NCI-H2196 (cell line): ENCODE results near the gene ARMH4.

ENCODE experiments used
- DNase-seq: peaks from one replicate; lab custom pipeline; 2025; ENCODE audit not compliant: unreplicated experiment; lab: John Stamatoyannopoulos, UW

Gene ARMH4, protein sequence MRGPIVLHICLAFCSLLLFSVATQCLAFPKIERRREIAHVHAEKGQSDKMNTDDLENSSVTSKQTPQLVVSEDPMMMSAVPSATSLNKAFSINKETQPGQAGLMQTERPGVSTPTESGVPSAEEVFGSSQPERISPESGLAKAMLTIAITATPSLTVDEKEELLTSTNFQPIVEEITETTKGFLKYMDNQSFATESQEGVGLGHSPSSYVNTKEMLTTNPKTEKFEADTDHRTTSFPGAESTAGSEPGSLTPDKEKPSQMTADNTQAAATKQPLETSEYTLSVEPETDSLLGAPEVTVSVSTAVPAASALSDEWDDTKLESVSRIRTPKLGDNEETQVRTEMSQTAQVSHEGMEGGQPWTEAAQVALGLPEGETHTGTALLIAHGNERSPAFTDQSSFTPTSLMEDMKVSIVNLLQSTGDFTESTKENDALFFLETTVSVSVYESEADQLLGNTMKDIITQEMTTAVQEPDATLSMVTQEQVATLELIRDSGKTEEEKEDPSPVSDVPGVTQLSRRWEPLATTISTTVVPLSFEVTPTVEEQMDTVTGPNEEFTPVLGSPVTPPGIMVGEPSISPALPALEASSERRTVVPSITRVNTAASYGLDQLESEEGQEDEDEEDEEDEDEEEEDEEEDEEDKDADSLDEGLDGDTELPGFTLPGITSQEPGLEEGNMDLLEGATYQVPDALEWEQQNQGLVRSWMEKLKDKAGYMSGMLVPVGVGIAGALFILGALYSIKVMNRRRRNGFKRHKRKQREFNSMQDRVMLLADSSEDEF

DNA sequence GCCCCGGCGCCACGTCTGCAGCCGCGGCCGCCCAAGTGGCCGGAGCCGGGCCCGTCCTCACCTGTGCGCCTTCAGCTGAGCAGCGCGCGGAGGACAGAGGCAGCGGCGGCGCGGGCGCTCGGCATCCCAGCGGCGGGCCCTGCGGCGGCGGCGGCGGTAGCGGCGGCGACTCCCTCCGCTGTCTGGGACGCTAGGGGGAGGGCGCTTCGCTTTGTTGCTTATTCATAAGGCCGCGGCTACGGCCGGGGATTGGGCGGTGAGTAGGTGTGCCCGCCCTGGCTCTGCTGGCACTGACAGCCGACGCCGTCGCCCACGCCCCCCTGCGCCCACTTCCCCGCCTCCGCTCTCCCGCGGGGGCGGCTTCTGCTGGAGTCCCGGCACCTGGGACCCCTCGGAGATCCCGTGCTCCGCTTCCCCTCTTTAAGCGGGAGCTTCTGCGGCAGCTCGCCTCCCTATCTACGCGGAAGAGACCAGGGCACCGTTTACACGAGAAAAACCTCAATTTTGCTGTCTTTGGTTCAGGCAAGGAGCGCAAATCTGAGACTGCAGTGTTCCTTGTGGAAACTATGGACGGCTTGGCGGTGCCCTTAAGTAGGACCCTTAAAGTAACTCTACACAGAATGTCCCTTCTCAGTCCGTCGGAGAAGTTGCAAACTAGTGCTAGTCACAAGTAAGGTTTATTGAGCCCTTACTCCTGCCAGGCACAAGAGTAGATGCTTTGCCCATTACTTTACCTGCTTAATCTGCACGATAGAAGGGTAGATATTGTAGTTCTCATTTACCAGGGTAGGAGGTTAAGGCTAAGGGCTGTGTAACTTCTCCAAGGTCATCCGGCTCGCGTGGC lies at the start of gene ARMH4:
ARMH4 (minus strand) TSS at position 200 of the 844 bp plus-strand sequence. CDS start 12,855 bp downstream, outside the sequence.
- peak; percentile 67 for DNase-seq

DNA sequence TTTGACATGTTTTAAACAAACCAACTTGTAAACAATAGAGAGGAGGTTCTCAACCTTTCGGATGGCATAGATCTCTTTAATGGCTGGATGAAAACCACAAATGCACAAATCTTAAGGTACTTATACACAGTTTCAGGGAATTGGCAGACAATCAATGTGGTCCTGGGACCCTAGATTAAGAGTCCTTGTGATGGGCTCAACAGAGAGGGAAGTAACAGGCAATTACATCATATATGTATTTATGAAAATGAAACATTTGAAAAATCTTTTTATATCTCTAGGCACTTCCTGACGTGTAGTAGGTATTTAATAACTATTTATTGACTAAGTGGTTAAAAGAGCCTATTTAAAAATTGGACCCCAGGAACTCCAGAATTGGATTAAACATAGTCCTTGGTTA lies 48.8 kb upstream of the ARMH4 start:
- DNase-seq = no peak

DNA sequence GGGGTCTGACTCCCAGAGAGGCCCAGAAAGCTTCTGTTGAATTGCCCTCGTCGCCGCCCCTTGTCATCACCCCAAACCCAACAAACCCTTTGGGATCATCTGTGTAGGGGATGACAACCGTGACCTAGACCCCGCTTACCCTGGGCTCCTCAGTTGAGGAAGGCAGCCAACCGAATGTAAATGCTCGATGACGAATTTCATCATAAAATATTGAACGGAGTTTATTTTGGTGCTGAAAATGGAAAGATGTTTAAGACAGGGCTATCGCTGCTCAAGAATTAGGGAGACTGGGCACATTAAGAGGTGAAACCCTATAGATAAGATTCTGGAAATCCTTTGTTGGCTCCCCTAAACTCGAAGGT lies 48.4 kb upstream of the ARMH4 start:
- no peak for DNase-seq

DNA sequence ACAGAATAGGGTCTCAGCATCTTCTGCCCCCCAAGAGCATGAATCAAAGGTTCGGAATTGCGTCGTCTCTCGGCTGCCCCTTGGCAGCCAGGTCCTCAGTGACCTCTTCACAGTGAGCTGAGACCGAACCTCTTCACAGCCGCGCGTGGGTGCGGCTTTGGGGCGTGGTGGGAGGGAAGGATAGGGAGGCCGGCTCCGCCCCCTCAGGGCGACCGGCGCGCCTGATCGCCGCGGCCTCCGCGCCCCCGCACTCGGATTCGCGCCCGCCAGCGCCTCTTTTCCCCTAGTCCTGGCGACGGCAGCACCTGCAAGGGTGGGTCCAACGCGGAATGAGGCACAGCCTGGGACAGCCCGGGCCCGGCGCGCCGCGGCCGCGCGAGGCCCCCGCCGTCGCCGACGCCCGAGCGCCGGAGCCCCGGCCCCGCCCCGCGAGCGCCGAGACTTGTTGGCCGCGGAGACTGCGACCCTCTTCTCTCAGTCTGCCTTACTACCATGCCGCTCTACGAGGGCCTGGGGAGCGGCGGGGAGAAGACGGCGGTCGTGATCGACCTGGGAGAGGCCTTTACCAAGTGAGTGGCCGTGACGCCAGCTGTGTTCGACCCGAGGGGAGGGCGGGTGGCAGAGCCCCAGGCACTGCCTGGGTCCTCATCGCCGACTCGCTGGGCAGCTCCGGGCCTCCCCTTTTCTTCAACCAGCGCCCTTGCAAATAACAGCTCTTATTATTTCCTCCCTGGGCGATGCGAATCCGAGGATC lies 47.9 kb upstream of the ARMH4 start, which contains the start of gene ACTR10:
ACTR10 (plus strand) TSS at position 424 of the 754 bp plus-strand sequence; CDS start at position 493, 69 bp downstream.
- peak; percentile 74 for DNase-seq

DNA sequence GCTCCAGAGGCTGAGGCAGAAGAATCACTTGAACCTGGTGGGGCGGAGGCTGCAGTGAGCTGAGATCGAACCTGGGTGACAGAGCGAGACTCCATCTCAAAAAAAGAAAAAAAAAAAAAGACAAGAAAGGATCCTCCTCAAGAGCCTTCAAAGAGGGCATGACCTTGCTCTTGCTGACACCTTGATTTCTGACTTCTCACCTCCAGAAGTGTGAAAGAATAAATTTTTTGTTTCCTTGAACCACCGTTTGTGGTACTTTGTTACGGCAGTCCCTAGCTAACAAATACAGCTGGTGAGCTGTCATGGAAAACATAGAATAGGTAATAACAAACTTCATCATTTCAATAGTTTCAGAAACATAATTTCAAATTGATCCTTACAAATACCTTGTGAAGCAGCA lies 46.1 kb upstream of the ARMH4 start:
- DNase-seq = no peak

DNA sequence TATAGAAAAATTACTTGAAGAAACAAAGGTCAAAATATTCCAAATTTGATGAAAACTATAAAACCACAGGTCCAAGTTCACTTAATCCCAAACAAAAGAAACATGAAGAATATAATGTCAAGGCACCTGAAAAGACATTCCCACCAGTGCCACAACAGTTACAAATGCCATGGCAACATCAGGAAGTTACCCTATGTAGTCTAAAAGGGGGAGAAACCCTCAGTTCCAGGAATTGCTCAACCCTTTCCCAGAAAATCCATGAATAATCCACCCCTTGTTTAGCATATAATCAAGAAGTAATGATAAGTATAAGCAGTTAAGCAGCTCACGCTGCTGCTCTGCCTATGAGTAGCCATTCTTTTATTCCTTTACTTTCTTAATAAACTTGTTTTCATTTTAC lies 44.2 kb upstream of the ARMH4 start:
- no peak for DNase-seq

DNA sequence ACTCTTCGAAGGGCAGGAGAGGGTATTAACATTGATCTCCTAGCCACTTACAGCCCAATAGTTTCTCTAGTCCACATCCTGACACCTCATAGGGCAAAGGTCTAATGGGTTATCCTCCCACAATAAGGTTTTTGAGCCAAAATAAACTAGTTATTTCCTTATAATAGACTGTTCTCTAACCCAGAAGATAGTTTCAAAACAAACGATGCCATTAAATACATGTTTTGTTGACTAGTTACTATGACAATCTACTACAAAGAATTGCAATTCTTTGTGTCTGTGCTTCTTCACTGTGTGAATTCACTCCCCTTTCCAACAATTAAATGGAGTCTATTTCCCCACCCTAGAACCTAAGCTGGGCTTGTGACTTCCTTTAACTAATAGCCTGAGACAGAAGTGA lies 41.5 kb upstream of the ARMH4 start:
- DNase-seq = peak; percentile 9

DNA sequence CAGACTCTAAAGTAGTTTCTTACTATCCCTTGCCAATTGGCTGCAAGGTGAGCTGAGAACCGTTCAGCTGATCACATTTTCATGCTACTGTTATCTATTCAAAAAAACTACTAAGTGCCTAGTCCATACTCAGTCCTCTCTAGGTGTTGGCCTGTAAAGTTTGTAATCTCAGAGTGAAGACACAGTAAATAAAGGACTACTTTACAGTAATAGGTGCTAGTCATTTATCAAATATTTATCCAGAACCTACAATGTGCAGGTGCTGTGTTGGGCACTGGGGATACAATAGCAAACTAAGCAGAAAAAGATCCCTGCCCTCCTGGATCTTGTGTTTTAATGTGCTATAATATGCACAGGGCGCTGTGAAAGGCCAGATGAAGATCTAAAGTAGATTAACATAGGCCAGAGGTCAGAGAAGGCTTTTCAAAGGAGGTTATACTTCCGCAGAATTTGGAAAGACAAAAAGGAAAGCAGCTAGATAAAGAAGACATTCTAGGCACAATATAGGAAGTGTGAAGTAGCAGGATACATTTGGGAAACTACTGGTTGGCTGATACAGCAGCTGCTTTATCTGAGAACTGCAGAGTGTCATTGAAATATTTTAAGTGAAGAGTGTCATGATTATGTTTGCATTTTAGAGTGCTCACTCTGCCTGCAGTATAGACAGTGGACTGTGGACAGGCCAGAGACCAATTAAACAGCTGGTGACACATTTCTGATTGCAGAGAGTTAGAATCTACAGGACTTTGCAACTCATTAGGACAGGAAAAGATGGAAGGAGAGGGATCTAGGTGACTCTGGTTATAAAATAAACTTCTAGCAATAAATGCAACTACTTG lies 40.0 kb upstream of the ARMH4 start:
- no peak for DNase-seq

DNA sequence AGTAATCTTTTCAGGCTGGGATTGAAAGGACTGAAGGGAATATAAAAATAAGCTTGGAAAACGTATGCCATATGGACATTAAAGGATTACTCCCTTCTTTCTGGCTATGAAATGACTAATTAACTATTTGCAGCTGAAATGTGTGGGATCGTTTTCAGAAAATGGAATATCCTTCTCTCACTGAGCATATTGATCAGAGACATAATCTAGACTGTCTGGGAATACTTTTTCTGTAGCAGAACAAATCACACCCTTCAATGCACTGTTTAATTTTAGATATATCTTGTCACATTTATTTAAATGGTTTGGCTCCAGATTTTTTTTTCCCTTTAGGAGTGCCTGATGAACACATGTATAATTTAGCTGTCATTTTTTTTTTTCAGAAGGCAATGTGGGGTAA lies 37.2 kb upstream of the ARMH4 start:
- DNase-seq = no peak

DNA sequence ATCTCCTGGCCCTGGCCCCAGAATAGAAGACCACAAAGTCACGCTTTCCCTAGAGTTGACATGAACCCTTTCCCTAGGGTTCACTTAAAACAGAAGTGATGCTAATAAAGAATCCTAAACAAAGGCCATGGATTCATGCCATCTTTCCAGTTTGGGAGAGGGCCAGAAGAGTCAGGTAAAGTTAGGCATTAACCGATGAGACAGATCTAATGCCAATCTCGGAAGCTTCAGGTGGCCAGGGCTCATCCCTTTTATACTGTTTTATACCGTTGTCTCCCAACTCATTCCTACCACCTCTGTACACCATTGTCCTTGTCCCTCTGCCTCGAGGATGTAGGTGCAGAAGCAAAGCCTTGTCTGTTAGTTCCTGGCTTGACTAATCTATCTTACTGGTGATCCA lies 25.1 kb upstream of the ARMH4 start:
- DNase-seq = no peak

DNA sequence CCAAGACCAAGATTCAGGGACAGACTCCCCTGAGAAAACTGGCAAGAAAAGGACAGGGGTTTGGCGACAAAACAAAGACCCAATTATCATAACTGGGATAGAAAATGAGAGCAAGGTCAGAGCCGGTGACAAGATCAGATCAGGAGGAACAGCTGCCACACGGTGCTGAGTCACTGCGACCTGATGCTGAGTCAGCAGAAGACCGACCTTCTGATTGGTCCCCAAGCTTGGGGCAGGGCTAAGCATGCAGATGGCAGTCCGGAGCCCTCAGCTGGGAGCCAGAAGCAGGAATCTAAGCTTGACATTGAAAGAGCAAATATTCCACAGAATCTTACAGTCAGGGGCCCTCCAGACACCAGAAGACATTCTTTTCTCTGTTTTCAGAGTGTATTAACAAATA lies 19.1 kb upstream of the ARMH4 start:
- peak; percentile 89 for DNase-seq

DNA sequence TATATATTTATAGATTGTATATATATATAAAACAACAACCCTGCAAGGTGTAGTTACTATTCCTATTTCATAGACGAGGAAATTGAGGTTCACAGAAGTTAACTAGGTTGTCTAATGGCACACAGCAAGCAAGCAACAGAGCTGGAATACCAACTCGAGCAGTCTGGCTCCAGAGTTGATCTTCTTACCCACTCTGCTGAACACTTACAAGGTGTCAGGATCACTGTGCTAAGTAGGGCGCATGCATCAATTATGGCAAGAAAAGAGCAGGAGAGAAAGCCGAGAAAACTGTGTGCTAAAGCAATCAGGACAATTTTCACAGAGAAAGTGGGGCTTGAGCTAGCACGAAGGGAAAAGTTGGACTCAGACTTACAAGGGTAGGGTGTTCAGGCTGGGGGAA lies 15.9 kb upstream of the ARMH4 start:
- DNase-seq = no peak

DNA sequence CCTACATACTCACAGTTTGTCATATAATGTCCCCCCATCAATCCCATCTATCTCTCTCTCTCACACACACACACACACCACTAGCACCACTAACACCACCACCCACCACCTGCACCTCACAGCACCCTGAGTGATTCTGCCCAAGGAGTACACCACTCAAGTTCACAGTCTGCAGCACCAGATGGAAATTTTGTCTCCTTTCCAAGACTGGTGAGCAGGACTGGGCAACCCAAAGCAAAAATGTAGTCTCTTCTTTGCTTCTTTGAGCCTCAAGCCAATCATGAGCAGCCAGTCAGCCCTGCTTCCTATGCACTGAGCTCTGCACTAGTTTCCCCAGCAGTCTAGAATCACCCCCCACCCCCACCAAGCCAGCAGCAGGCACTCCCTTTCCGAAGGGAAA lies 15.0 kb upstream of the ARMH4 start:
- no peak for DNase-seq

DNA sequence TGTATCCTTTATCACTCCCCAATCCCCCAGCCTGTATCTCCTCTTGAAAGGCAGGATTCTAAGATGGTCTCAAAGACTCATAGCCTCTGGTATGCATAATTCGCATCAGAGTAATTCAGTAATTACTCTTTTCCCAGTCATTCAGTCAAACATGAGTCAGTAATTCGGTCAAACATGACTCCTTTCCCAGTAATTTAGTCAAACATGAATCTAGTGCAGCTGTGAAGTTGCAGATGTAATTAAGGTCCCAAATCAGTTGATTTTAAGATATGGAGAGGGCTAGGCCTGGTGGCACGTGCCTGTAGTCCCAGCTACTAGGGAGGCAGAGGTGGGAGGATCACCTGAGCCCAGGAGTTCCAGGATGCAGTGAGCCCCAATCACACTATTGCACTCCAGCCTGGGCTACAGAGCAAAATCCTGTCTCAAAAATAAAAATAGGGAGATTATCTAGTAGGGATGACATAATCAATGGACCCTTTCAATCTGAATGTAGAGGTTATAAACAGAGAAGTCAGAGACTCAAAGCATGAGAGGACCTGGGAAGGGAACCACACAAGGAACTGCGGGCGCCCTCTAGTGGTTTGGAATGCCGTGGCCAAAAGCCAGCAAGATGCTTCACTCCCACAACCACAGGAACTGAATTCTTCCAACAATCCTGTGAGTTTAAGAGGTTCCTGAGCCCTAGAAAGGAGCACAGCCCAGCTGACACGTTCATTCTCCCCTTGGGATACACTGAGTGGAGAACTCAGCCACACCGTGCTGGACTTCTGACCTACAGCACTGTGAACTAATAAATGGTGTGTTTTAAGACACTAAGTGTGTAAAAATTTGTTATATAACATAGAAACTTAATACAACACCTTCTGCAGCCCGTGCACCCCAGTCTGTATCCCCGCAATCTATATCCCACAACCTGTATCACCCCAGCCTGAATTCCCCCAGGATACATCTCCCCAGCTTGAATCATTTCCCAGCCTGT lies 14.3 kb upstream of the ARMH4 start:
- peak; percentile 86 for DNase-seq

DNA sequence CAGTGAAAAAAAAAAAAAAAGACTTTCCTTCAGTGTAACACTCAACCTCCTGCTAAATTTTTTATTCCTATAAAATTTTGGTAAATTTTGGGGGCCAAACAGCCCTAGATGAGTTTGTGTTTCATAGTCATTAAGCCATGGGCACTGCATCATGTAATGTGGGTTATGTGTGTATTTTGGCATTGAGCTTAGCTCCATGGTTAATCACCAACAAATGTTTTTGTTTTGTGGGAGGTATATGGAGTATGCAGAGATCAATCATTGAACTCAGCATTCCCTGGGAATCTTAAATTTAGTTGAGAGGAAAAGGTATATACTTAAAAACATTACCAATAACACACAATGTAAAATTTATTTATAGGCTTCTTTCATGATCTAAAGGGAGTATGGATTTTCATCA lies 8.5 kb upstream of the ARMH4 start:
- no peak for DNase-seq

DNA sequence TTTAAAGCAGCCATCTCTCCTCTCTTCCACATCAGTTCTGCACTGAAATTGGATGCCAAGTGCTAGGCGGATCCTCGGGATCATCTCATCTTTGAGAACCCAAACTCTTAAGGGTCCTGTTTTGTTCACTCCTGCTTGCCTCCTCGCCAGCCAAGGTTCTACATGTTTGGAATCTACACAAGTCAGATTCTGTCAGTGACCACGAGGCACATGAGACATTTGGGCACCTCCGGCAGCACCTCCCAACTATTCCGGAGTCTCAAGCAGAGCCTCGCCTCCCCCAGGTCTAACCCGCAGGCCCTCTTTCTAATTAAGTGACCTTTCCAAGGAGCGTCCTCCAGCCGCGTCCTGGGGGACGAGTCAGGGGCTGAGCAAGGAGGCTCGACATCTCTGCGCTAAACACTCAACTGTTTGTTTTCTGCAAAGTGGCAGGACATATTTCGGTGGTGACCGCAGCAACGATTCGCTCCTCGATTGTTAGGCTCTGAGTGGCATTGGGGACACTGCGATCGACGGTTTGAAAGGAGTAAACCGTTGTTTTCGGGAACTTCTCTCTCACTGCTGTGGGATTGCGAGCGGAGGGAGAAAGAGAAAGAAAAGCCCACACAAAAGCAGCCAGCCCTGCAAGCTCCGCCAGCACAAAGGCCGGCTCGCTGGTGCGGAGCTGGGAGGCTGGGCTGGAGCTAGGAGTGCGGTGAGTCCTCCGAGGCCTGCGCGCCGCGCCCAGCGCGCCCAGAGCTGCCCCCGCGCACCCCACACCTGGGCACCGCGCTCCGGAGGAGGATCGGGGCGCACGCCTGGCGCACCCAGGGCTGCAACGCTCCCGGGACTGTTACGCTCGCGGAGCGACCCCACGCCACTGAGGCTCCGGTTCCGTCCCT lies 640 bp downstream of the ARMH4 start:
- DNase-seq = no peak

DNA sequence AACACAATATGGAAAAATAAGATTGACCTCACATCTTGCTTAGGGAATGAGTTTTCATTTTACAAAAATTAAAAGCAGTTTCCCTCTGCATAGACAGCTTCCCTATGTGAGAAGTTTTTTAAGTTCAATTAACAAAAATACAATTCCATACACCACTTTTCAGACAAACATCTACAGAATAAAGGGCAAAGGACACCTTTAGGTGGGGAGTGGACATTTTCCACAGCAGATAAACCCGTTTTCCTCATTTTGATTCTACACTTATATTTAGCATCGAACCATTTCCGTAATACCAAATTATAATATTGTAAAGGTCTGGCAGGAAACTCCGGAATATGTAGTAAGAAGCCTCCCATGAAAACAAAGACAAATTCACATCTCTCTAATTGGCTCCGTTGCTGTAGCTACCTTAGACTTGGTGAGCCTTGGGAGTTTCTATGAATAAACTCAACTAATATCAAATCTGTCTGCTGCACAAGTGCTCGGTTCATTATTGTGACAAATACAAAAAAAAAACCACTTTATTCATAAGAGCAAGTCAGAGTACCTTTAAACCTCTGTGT lies 1.7 kb downstream of the ARMH4 start:
- DNase-seq = no peak
